Loucy (cell line): Measurements from ENCODE around the gene E2F1.

ENCODE experiments used
- H2AFZ ChIP-seq: fragments of 200-600 bp; sonication (generic); 2 replicates; pipeline ENCODE4 v1.6.0; 2016; ENCODE audit warnings: antibody characterized with exemption, mild to moderate bottlenecking, low read length, moderate library complexity
- H3F3A ChIP-seq: fragments of 200-600 bp; 2 replicates; pipeline ENCODE4 v1.6.0; 2016; ENCODE audit warnings: antibody characterized with exemption, low read depth, mild to moderate bottlenecking
- H3K27me3 ChIP-seq: fragments of 200-600 bp; sonication (generic); 2 replicates; pipeline ENCODE4 v1.6.1; 2014; ENCODE audit warnings: low read length, mild to moderate bottlenecking; ENCODE audit not compliant: insufficient read depth, poor library complexity, severe bottlenecking
- H3K36me3 ChIP-seq: fragments of 200-600 bp; sonication (generic); 2 replicates; pipeline ENCODE4 v1.6.1; 2016; ENCODE audit warnings: low read length; ENCODE audit not compliant: insufficient read depth
- H3K4me1 ChIP-seq: fragments of 200-600 bp; sonication (generic); 2 replicates; pipeline ENCODE4 v1.5.1; 2014; ENCODE audit warnings: low read length, mild to moderate bottlenecking; ENCODE audit not compliant: insufficient read depth, poor library complexity, severe bottlenecking
- H3K4me2 ChIP-seq: fragments of 200-600 bp; sonication (generic); 2 replicates; pipeline ENCODE4 v1.6.0; 2014; ENCODE audit warnings: antibody characterized with exemption, low read length, low read depth, mild to moderate bottlenecking; ENCODE audit not compliant: poor library complexity, severe bottlenecking
- H3K4me3 ChIP-seq: fragments of 200-600 bp; sonication (generic); 2 replicates; pipeline ENCODE4 v1.5.1; 2014; ENCODE audit warnings: low read length, mild to moderate bottlenecking, mixed read lengths; ENCODE audit not compliant: poor library complexity, severe bottlenecking
- H3K79me2 ChIP-seq: fragments of 200-600 bp; sonication (generic); 2 replicates; pipeline ENCODE4 v1.6.1; 2014; ENCODE audit warnings: low read length; ENCODE audit not compliant: insufficient read depth
- H3K9ac ChIP-seq: fragments of 200-600 bp; sonication (generic); 2 replicates; pipeline ENCODE4 v1.6.0; 2014; ENCODE audit warnings: mild to moderate bottlenecking, low read depth, low read length, moderate library complexity; ENCODE audit not compliant: poor library complexity, severe bottlenecking
- H3K9me2 ChIP-seq: fragments of 200-600 bp; sonication (generic); replicated peaks from 2 replicates; pipeline ENCODE4 v1.6.1; 2016; ENCODE audit warnings: low read depth, low read length, mixed read lengths
- H3K9me3 ChIP-seq: fragments of 200-600 bp; sonication (generic); 2 replicates; pipeline ENCODE4 v1.6.1; 2014; ENCODE audit warnings: mild to moderate bottlenecking, antibody characterized with exemption, low read length, low read depth; ENCODE audit not compliant: insufficient read depth
- H4K20me1 ChIP-seq: fragments of 200-600 bp; sonication (generic); 2 replicates; pipeline ENCODE4 v1.6.0; 2014; ENCODE audit warnings: antibody characterized with exemption, low read length, mild to moderate bottlenecking; ENCODE audit not compliant: insufficient read depth, poor library complexity, severe bottlenecking
- CTCF ChIP-seq: fragments of 200-600 bp; sonication (generic); conservative IDR thresholded peaks from 2 replicates; pipeline ENCODE4 v1.5.1; 2014; ENCODE audit warnings: mild to moderate bottlenecking, antibody characterized with exemption, low read length
- EZH2phosphoT487 ChIP-seq: fragments of 200-600 bp; IDR thresholded peaks from 2 replicates; pipeline ENCODE4 v1.6.1; 2018; ENCODE audit warnings: antibody characterized with exemption, mild to moderate bottlenecking, moderate library complexity, borderline replicate concordance

The E2F1 gene

GRCh38 chr20:33686100-33686983 lies at the start of gene E2F1:
Gene E2F1 (minus strand): TSS chr20:33686385. CDS start chr20:33686264, 121 bp downstream.
- H3K9ac ChIP-seq: peak within 1 kb of the TSS; percentile 80
- H3K27me3 ChIP-seq: no peaks in the 10 kb centered on the region
- H3K9me2 ChIP-seq: no peaks in the 10 kb centered on the region
- no peaks in the 10 kb centered on the region for H3K9me3 ChIP-seq
- peaks cover 50% of the 10 kb centered on the region for H3K4me1 ChIP-seq
- H3K4me2 ChIP-seq: peak within 1 kb of the TSS; percentile 95
- H3K79me2 ChIP-seq: peaks cover 43% of the 10 kb centered on the region
- H4K20me1 ChIP-seq: peaks cover 31% of the 10 kb centered on the region
- H2AFZ ChIP-seq: peak within 1 kb of the TSS; percentile 93
- no peaks in the 10 kb centered on the region for H3K36me3 ChIP-seq
- peaks cover 8% of the 10 kb centered on the region; the same call in 1 of the 2 replicates for H3F3A ChIP-seq
- TF ChIP-seq CTCF (0 out of 2 replicates have a peak, but pooled peaks have one; percentile 16), EZH2phosphoT487 (no peak)
- H3K4me3 ChIP-seq: peak within 1 kb of the TSS; percentile 82

GRCh38 chr20:33733654-33734576 lies 47.7 kb upstream of the E2F1 start:
- no peak for TF ChIP-seq EZH2phosphoT487
- TF ChIP-seq CTCF: no peak
- Histone ChIP-seq H3K4me2 (peak overlapping the region; percentile 62), H3K9me3 (peaks cover 15% of the 10 kb centered on the region), H3K9me2 (no peaks in the 10 kb centered on the region), H3K4me1 (peaks cover 15% of the 10 kb centered on the region), H3K36me3 (no peaks in the 10 kb centered on the region), H2AFZ (no peak overlapping the region), H3K27me3 (no peaks in the 10 kb centered on the region), H3K9ac (peak overlapping the region; percentile 16), H4K20me1 (no peaks in the 10 kb centered on the region), H3K4me3 (peak overlapping the region; percentile 15), H3F3A (no peaks in the 10 kb centered on the region), H3K79me2 (no peaks in the 10 kb centered on the region)

GRCh38 chr20:33732166-33732970 lies 46.2 kb upstream of the E2F1 start:
- peaks cover 15% of the 10 kb centered on the region for H3K4me1 ChIP-seq
- H3K79me2 ChIP-seq: no peaks in the 10 kb centered on the region
- peak overlapping the region; percentile 81 for H3K4me3 ChIP-seq
- H3K36me3 ChIP-seq: no peaks in the 10 kb centered on the region
- H3F3A ChIP-seq: no peaks in the 10 kb centered on the region
- peak overlapping the region; percentile 88 for H2AFZ ChIP-seq
- no peaks in the 10 kb centered on the region for H4K20me1 ChIP-seq
- H3K4me2 ChIP-seq: peak overlapping the region; percentile 79
- TF ChIP-seq CTCF (peak; percentile 17; the same call in 1 of the 2 replicates), EZH2phosphoT487 (no peak)
- H3K9ac ChIP-seq: peak overlapping the region; percentile 70
- peaks cover 11% of the 10 kb centered on the region for H3K9me3 ChIP-seq
- H3K27me3 ChIP-seq: no peaks in the 10 kb centered on the region
- no peaks in the 10 kb centered on the region for H3K9me2 ChIP-seq
